Sigmoid colon (tissue), 4 donors: Measurements from ENCODE around the gene RPS19BP1.

Source experiments
- POLR2A ChIP-seq, 2 donors: fragments of 450-650 bp; IDR thresholded peaks; one replicate each; pipeline ENCODE4 v1.6.1; 2016; ENCODE audit warnings: antibody characterized with exemption in 2 of 2, mild to moderate bottlenecking in 2 of 2, moderate library complexity in 2 of 2
- POLR2AphosphoS5 ChIP-seq, 4 donors: sonication (generic); formaldehyde crosslinking; IDR thresholded peaks; one replicate each; pipeline ENCODE4 v1.6.1; 2017; ENCODE audit warnings: antibody characterized with exemption in 4 of 4
- TF ChIP-seq, protein P1 (sequence below), 4 experiments: fragments of 450-650 bp in 3 of 4; fragments of 200-600 bp in 1 of 4; IDR thresholded peaks; one replicate each; pipeline ENCODE4 v1.5.1; 2016 to 2019; ENCODE audit warnings: antibody characterized with exemption in 4 of 4, mild to moderate bottlenecking in 3 of 4, moderate library complexity in 2 of 4

DNA sequence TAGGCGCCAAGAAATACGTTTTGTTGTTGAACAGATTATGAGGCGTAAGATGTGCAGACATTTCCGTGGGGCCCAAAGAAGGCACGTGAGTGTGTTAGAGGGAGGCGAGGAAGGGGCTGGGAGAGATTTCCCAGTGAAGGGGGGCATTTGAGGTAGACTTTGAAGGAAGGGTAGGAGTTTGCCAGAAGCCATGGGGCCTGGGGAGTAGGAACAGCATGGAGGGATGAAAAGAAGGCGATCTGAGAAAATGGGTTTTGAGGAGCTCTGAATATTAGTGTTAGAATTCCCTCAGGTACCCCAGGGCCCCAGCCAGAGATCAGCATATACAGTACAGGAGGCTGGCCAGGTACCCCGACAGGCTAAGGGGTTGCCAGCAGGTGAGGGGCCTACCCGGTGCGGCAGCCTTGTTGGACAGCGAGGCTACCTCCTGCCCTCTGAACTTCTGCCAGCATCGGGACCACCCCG lies 30.9 kb downstream of the RPS19BP1 start:
- TF ChIP-seq POLR2AphosphoS5 (IDR thresholded peaks at IDR 0.05) (no peak), POLR2A (IDR thresholded peaks at IDR 0.05) (no peak)
- TF ChIP-seq, protein P1, sequence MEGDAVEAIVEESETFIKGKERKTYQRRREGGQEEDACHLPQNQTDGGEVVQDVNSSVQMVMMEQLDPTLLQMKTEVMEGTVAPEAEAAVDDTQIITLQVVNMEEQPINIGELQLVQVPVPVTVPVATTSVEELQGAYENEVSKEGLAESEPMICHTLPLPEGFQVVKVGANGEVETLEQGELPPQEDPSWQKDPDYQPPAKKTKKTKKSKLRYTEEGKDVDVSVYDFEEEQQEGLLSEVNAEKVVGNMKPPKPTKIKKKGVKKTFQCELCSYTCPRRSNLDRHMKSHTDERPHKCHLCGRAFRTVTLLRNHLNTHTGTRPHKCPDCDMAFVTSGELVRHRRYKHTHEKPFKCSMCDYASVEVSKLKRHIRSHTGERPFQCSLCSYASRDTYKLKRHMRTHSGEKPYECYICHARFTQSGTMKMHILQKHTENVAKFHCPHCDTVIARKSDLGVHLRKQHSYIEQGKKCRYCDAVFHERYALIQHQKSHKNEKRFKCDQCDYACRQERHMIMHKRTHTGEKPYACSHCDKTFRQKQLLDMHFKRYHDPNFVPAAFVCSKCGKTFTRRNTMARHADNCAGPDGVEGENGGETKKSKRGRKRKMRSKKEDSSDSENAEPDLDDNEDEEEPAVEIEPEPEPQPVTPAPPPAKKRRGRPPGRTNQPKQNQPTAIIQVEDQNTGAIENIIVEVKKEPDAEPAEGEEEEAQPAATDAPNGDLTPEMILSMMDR (IDR thresholded peaks at IDR 0.05): no peak
